ENCODE measurements around the gene FARSB. TPM values are rescaled to one million over a fixed set of nuclear protein-coding genes. Genes with fewer than 3 reads are reported as not detected.

The FARSB gene
- total RNA-seq, 1 donor from 2014 or later = 20.0 TPM

DNA sequence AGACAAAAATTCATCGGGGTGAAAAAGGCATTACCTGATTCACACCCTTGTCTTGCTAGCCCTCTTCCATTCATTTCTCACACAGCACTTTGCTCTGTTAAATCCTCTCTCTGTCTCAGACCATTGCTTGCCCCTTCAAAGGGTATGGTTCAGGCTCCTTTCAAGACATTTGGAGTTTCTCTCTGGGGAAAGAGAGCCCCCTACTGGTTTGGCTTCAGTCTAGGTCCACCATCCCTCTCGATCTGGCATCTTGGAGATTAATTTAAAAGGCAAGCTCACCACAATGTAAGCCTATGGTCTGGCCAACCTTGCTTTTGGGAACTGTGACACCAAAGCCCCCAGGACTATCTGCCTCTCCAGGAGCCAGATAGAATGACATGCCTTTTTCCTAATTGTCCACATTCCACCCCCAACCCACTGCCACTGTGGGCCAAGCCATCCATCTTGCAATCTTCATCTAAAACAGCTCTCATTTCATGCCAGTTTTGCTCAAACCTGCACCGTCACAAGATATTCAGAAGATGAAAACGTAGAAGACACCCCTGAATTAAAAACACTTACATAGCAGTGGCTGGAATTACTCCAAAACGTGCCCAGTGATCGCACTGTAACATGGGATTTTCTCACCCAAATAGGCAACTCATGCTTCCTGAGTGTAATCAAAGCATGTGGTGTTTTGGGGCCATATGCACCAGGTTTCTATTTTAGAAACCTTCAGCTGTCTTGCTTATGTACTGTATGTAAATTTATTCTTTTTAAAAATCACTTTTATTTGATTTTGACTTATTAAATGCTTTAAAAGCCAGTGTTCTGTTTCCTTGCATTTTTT, 93.9 kb downstream of the FARSB start:
- no peaks in the 10 kb centered on the region for H3K27me3 ChIP-seq (ENCODE audit: control insufficient read depth, insufficient read depth, low read length)
- TF ChIP-seq, protein P1, sequence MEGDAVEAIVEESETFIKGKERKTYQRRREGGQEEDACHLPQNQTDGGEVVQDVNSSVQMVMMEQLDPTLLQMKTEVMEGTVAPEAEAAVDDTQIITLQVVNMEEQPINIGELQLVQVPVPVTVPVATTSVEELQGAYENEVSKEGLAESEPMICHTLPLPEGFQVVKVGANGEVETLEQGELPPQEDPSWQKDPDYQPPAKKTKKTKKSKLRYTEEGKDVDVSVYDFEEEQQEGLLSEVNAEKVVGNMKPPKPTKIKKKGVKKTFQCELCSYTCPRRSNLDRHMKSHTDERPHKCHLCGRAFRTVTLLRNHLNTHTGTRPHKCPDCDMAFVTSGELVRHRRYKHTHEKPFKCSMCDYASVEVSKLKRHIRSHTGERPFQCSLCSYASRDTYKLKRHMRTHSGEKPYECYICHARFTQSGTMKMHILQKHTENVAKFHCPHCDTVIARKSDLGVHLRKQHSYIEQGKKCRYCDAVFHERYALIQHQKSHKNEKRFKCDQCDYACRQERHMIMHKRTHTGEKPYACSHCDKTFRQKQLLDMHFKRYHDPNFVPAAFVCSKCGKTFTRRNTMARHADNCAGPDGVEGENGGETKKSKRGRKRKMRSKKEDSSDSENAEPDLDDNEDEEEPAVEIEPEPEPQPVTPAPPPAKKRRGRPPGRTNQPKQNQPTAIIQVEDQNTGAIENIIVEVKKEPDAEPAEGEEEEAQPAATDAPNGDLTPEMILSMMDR (IDR thresholded peaks at IDR 0.05; ENCODE audit: insufficient read depth, low read length, poor library complexity, severe bottlenecking) = peak; percentile 78
- no peaks in the 10 kb centered on the region for H3K36me3 ChIP-seq (ENCODE audit: control insufficient read depth, insufficient read depth, low read length)
- H3K4me3 ChIP-seq (ENCODE audit: low read depth, low read length) = no peak overlapping the region
- peak; percentile 23 for DNase-seq (ENCODE audit: low read depth)

DNA sequence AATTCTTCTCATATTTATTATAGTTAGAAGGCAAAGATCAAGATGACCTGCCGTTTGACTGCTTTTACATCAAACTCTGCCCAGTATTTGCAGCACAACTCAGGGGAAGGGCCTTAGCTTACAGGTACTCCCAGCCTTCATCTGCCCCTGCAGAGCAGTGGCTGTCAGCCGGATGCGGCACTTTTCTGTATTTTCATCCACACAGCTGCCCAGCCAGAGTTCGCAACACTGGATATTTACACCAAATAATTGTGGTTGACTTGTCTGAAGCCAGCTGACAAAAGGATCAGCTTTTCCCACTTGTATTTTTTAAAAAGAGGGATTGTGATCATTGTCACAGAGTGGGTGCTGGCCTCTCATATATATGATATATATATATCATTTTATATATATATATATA, 94.7 kb downstream of the FARSB start:
- TF ChIP-seq, protein P1 (IDR thresholded peaks at IDR 0.05; ENCODE audit: insufficient read depth, low read length, poor library complexity, severe bottlenecking) = no peak
- H3K27me3 ChIP-seq (ENCODE audit: control insufficient read depth, insufficient read depth, low read length) = no peaks in the 10 kb centered on the region
- H3K36me3 ChIP-seq (ENCODE audit: control insufficient read depth, insufficient read depth, low read length) = no peaks in the 10 kb centered on the region
- no peak for DNase-seq (ENCODE audit: low read depth)
- no peak overlapping the region for H3K4me3 ChIP-seq (ENCODE audit: low read depth, low read length)

DNA sequence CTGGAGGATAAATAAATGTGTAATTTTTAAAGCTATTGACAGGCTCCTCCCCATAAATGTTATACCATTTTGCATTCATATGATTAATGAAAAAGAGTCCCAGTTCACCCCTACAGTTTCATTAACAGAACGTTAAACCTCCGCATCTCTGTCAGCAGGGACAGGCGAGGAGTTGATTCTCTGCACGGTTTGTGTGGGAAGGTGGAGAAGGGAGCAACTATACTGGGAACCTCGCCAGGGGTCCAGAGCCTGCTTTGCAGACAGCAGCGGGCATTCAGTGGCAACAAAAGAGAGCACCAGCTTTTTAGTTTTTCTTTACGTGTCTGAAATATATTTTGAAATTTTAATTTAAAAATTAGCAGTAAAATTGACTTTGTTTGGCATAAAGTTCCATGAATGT, 101.4 kb downstream of the FARSB start:
- no peaks in the 10 kb centered on the region for H3K27me3 ChIP-seq (ENCODE audit: control insufficient read depth, insufficient read depth, low read length)
- H3K36me3 ChIP-seq (ENCODE audit: control insufficient read depth, insufficient read depth, low read length) = no peaks in the 10 kb centered on the region
- H3K4me3 ChIP-seq (ENCODE audit: low read depth, low read length) = no peak overlapping the region
- no peak for DNase-seq (ENCODE audit: low read depth)
- TF ChIP-seq, protein P1 (IDR thresholded peaks at IDR 0.05; ENCODE audit: insufficient read depth, low read length, poor library complexity, severe bottlenecking) = no peak

- TF ChIP-seq, protein P1 (IDR thresholded peaks at IDR 0.05; ENCODE audit: insufficient read depth, low read length, poor library complexity, severe bottlenecking) = no peak
These were observed 106.9 kb downstream of the FARSB start for GRCh38 chr2:222548992-222549391.

DNA sequence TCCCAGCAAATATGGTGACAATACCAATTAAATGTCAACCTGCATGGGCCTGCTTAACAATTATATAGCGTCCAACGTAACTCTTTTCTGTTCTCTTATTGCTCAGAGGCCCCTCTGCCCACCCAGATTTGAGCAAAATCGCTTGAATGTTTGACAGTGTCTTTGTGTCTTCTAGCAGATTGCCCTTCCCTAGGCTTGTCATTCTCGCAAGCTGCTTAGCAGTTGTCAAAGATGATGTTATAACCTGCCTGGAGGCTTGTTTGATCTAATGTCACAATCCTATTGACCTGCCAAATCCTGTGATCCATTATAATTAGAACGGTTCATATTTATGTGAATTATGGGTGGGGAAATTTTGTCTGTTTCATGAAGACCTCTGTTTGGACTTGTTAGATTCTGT, 108.8 kb downstream of the FARSB start:
- TF ChIP-seq, protein P1 (IDR thresholded peaks at IDR 0.05; ENCODE audit: insufficient read depth, low read length, poor library complexity, severe bottlenecking) = no peak
- H3K27me3 ChIP-seq (ENCODE audit: control insufficient read depth, insufficient read depth, low read length) = no peaks in the 10 kb centered on the region

More at GRCh38 chr2:222548992-222549391, 106.9 kb downstream of the FARSB start:
- no peaks in the 10 kb centered on the region for H3K27me3 ChIP-seq (ENCODE audit: control insufficient read depth, insufficient read depth, low read length)
- H3K36me3 ChIP-seq (ENCODE audit: control insufficient read depth, insufficient read depth, low read length) = no peaks in the 10 kb centered on the region
- no peak overlapping the region for H3K4me3 ChIP-seq (ENCODE audit: low read depth, low read length)
- no peak for DNase-seq (ENCODE audit: low read depth)

More for the DNA sequence above, 108.8 kb downstream of the FARSB start:
- no peaks in the 10 kb centered on the region for H3K36me3 ChIP-seq (ENCODE audit: control insufficient read depth, insufficient read depth, low read length)
- no peak overlapping the region for H3K4me3 ChIP-seq (ENCODE audit: low read depth, low read length)
- DNase-seq (ENCODE audit: low read depth) = no peak

All from kidney epithelial cell (primary cell).